Stimulated activated naive CD4-positive, alpha-beta T cell treated with Interleukin-2 at 50 U/mL for 16 hours (primary cell): ENCODE results near the gene BSG.
A peak's percentile ranks its signal among the peaks of the same experiment; 100 is the strongest.
"Not testable (repeated sequence)": the region's sequence is repeated elsewhere in the genome, so short reads cannot be mapped to it uniquely, and the experiment has no call there.

Source experiments
- DNase-seq: peaks from one replicate; lab custom pipeline; 2025; lab: John Stamatoyannopoulos, UW

Gene BSG

GRCh38 chr19:588093-588740, 15.8 kb downstream of the BSG start:
- DNase-seq: peak; percentile 61

- DNase-seq: no peak
Observed at GRCh38 chr19:588741-589692, 16.6 kb downstream of the BSG start.

- no peak for DNase-seq
Observed at GRCh38 chr19:589693-590395, 17.4 kb downstream of the BSG start, which contains the start of gene HCN2. Gene HCN2, plus strand, starts transcription at chr19:589881. Its CDS starts 65 bp downstream, at chr19:589946.

- peak; percentile 12 for DNase-seq
Observed at GRCh38 chr19:590396-590745, 18.0 kb downstream of the BSG start.

GRCh38 chr19:590750-591098, 18.3 kb downstream of the BSG start:
- DNase-seq: no peak

- no peak for DNase-seq
Observed at GRCh38 chr19:591099-591958, 18.9 kb downstream of the BSG start.

- DNase-seq: no peak
Observed at GRCh38 chr19:592101-592500, 19.7 kb downstream of the BSG start.

- no peak for DNase-seq
Observed at GRCh38 chr19:593055-593454, 20.7 kb downstream of the BSG start.

- DNase-seq: no peak
Observed at GRCh38 chr19:593505-593904, 21.1 kb downstream of the BSG start.

- no peak for DNase-seq
Observed at GRCh38 chr19:594265-594870, 22.0 kb downstream of the BSG start.

GRCh38 chr19:595326-596262, 23.2 kb downstream of the BSG start:
- DNase-seq: no peak

- no peak for DNase-seq
Observed at GRCh38 chr19:596263-596655, 23.9 kb downstream of the BSG start.

GRCh38 chr19:597406-598315, 25.3 kb downstream of the BSG start:
- DNase-seq: no peak

GRCh38 chr19:601310-601709, 28.9 kb downstream of the BSG start:
- DNase-seq: no peak

GRCh38 chr19:601790-602189, 29.4 kb downstream of the BSG start:
- no peak for DNase-seq

- no peak for DNase-seq
Observed at GRCh38 chr19:602391-603301, 30.2 kb downstream of the BSG start.

GRCh38 chr19:603302-603639, 30.9 kb downstream of the BSG start:
- DNase-seq: not testable (repeated sequence)

- not testable (repeated sequence) for DNase-seq
Observed at GRCh38 chr19:603779-604178, 31.4 kb downstream of the BSG start.
